Retinal pigment epithelial cell (primary cell): ENCODE measurements around the gene UBE2Z.

Source experiments
- DNase-seq: peaks from one replicate; pipeline ENCODE4 v3.0.0-alpha.2; 2010; ENCODE audit warnings: low read depth
- H3K4me3 ChIP-seq: 2 replicates; pipeline ENCODE4 v1.5.1; 2011; ENCODE audit warnings: mild to moderate bottlenecking, low read length, control low read depth, moderate library complexity
- CTCF ChIP-seq: conservative IDR thresholded peaks from 2 replicates; pipeline ENCODE4 v1.5.1; 2011; ENCODE audit warnings: low read depth, low read length, control low read depth, inconsistent platforms

Gene UBE2Z

GRCh38 chr17:48908047-48908843 lies at the start of gene UBE2Z:
Gene UBE2Z (plus strand): TSS chr17:48908407. CDS start chr17:48908504, 97 bp downstream.
- H3K4me3 ChIP-seq: peak within 1 kb of the TSS; percentile 57
- no peak for TF ChIP-seq CTCF
- DNase-seq: peak; percentile 80

GRCh38 chr17:48860034-48860433 lies 48.2 kb upstream of the UBE2Z start:
- peak; percentile 29 for TF ChIP-seq CTCF
- DNase-seq: no peak
- no peak overlapping the region for H3K4me3 ChIP-seq

- H3K4me3 ChIP-seq: no peak overlapping the region
- TF ChIP-seq CTCF: no peak
- DNase-seq: no peak
Observed at GRCh38 chr17:48860456-48860855, 47.8 kb upstream of the UBE2Z start.

GRCh38 chr17:48868916-48869500 lies 39.2 kb upstream of the UBE2Z start:
- no peak for TF ChIP-seq CTCF
- no peak for DNase-seq
- H3K4me3 ChIP-seq: no peak overlapping the region

GRCh38 chr17:48869821-48870318 lies 38.3 kb upstream of the UBE2Z start:
- no peak for TF ChIP-seq CTCF
- no peak overlapping the region for H3K4me3 ChIP-seq
- DNase-seq: no peak

GRCh38 chr17:48871035-48871550 lies 37.1 kb upstream of the UBE2Z start:
- no peak overlapping the region for H3K4me3 ChIP-seq
- TF ChIP-seq CTCF: no peak
- no peak for DNase-seq
